ENCODE measurements around the gene CDK5RAP2.
A peak's percentile ranks its signal among the peaks of the same experiment; 100 is the strongest.
"Not testable (repeated sequence)": the region's sequence is repeated elsewhere in the genome, so short reads cannot be mapped to it uniquely, and the experiment has no call there.

Gene CDK5RAP2

DNA sequence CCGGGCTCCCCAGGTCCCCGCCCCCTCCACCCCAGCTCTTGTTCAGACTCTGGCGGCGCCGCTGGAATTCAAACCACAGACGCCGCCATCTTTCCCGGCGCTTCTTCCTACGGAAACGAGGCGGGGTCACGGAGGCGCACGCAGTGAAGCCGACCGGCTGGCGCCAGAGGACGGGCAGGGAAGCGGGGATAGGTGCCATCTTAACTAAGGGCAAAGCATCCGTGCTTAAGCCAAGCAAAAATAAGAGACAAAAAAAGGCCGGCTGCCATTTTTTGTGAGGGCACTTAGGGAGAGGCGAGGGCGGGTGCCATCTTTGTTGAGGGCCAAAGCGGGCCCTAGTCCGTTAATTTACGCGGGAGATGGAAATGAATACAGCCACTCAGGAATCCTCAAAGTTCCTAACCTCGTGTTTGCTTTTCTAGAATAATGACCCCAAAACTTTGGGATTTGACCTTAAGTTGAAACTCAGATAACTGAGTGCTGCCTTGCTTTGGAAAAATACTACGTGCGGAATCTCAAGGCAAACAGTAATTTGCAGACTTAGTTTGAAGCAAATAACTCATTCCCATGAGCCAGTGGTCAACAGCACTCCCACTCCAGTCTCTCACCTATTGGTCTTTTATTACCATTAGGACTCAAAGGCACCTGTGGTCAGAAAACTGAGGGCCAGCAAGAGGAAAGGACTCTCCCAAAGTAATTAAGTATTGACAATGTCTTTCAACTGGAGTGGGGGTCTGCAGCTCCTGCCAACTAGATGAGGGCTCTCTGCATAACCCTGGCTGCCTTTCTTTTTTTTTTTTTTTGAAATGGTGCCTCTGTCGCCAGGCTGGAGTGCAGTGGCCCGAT is at the start of gene CDK5RAP2:
CDK5RAP2 (minus strand) TSS at position 117 of the 846 bp plus-strand sequence. CDS start 189 bp downstream, outside the sequence.
- DNase-seq = peak; percentile 94

DNA sequence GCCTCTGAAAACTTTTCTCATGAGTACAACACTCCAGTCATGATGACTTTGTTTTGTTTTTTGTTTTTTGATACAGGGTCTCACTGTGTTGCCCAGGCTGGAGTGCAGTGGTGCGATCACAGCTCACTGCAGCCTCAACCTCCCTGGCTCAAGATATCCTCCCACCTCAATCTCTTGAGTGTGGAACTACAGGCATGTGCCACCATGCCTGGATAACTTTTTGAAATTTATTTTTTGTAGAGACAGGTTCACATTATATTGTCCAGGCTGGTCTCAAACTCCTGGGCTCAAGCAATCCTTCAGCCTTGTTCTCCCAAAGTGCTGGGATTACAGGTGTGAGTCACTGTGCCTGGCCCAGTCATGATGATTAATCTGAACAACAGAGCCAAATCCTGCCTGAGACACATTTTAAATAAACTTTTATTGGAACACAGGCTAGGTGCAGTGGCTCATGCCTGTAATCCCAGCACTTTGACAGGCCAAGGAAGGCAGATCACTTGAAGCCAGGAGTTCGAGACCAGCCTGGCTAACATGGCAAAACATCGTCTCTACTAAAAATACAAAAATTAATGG is 49.0 kb upstream of the CDK5RAP2 start:
- DNase-seq = not testable (repeated sequence)

DNA sequence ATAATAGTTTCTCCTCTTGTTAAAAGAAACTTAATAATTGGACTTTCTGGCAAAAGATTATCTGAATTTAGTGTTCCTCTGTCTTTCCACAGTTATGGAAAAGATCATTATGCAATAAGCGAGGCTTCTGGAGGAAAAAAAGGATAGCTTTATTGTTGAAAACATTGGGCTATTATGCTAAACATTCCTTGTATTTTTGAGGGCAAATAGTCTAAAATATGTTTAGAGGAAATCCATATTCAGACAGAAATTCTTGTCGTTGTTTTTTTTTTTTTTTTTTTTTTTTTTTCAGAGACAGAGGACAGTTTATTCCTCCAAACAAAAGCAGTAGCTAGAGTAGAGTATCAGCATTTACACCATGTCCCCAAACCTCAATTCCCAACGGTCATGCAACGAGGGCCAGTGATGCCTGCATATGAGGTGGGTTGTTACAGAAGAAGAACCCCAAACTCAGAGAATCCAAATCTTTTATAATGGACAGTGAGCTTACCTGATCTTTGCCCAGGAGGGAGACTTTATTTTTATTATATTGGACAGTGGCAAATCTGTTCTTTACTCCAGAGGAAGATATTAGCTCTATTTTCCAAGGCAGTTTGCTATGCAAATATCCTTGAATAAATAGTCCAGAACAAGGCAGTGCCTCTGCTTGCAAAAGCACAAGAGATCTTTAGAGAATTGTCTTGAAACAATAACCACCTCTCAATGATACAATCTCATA is 48.4 kb upstream of the CDK5RAP2 start:
- no peak for DNase-seq

DNA sequence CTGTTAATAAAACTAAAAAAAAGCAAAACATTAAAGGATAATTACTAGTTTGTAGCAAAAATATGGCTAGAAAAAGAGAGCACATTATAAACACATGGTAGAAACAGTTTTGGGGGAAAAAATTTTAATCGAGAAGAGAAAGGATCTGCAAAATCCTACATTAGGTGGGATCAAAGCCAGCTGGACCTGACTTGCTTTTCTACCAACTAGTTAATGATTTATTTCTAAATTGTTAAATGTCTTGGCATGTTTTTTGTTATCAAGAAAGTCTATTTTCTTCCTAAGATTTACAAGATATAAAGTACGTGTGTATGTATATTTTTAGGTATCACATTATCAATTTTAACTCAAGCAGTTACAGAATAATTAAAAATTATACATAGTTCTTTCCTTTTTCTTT is 47.1 kb upstream of the CDK5RAP2 start:
- DNase-seq = no peak

- no peak for DNase-seq
Measured at GRCh38 chr9:120626512-120626911, 46.5 kb upstream of the CDK5RAP2 start.

GRCh38 chr9:120625222-120625621 is 45.3 kb upstream of the CDK5RAP2 start:
- DNase-seq = no peak

DNA sequence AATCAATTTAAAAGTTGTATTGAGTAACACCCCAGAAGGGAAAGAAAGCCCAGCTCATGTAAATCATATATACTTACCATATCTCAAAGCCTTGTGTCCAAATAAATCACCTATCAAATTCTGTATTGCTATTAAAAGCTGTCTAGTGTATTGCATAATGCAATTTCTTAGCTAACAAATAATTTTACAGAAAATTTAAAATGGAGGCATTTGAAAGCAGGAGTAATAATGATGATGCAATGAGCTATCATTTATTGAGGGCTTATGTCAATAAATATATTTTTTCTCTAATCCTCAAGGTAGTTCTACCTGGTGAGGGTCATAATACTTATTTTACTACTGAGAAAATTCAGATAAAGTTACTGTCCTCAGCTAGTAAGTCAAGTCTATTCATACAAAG is 42.8 kb upstream of the CDK5RAP2 start:
- no peak for DNase-seq

DNA sequence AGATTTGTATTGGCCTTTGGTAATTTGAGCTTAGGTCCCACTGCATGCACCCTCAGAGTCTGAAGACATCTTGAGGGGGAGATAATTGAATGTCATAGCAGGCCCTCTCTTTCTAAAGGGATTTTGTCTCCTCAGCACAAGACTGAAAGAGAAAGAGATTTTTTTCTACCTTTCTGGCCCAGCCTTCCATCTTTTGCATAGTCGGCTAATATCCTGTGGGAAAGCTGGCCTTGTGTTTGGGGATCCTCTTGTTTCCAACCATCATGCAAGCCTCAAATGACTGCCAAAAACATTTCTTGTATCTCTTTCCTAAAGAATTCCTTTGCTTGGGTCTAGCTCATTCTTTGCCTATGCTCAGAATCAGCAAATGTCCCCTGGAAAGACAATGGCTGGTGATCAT is 42.0 kb upstream of the CDK5RAP2 start:
- DNase-seq = no peak

GRCh38 chr9:120619751-120620655 is 40.0 kb upstream of the CDK5RAP2 start:
- DNase-seq = no peak

GRCh38 chr9:120616966-120617935 is 37.3 kb upstream of the CDK5RAP2 start:
- DNase-seq = no peak

GRCh38 chr9:120612218-120612617 is 32.3 kb upstream of the CDK5RAP2 start:
- no peak for DNase-seq

GRCh38 chr9:120611690-120612068 is 31.7 kb upstream of the CDK5RAP2 start:
- DNase-seq = no peak

DNA sequence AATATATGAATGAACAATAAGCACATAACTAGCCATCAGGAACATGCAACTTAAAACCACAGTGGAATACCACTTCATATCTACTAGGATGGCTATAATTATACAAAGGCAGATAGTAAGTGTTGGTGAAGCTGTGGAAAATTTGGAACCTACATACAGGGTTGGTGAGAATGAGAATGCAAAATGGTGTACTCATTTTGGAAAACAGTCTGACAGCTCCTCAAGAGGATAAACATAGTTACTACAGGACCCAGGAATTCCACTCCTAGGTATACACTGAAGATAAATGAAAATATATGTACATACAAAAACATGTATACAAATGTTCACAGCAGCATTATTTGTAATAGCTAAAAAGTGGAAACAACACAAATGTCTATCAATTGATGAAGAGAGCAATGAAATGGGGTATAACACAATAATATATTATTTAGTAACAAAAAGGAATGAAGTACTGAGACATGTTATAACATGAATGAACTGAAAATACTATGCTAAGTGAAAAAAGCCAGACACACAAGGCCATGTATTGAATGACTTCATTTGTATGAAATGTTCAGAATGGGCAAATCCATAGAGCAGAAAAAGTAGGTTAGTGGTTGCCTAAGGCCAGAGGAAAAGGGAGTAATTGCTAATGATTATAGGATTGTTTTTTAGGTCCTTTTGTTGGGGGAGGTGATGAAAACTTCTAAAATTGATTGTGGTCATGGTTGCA is 31.2 kb upstream of the CDK5RAP2 start:
- no peak for DNase-seq

- DNase-seq = no peak
Measured at GRCh38 chr9:120609636-120610035, 29.7 kb upstream of the CDK5RAP2 start.

DNA sequence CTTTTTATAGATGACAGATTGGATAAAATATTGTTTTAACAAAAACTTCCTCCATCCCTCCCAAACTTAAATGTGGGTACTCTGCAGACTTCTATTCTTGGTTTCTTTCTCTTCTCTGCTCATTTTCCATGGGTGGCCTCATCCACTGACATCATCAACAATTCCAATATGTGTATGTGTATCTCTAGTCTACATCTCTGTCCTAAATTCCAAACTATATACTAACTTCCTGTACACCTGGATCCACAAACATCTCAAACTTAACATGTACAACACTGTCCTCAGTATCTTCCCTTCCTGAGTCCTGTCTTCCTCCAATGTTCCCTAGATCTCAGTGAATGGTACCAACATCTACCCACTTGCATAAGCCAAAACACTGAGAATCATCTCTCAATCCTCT is 28.5 kb upstream of the CDK5RAP2 start:
- no peak for DNase-seq

- DNase-seq = no peak
Measured at GRCh38 chr9:120603591-120603990, 23.6 kb upstream of the CDK5RAP2 start.

- DNase-seq = no peak
Measured at GRCh38 chr9:120603010-120603409, 23.0 kb upstream of the CDK5RAP2 start.

- no peak for DNase-seq
Measured at GRCh38 chr9:120593955-120594277, 13.9 kb upstream of the CDK5RAP2 start.

- no peak for DNase-seq
Measured at GRCh38 chr9:120593250-120593954, 13.4 kb upstream of the CDK5RAP2 start.

- no peak for DNase-seq
Measured at GRCh38 chr9:120592210-120592609, 12.2 kb upstream of the CDK5RAP2 start.

Data from NCI-H1436 treated with DMSO at 0.1 percent for 48 hours (cell line).